Parathyroid adenoma (tissue), 2 donors: Measurements from ENCODE around the gene MBNL3.

Source experiments
- H2AFZ ChIP-seq: fragments of 300-600 bp; sonication (generic); one replicate; pipeline ENCODE4 v1.7.0; 2017; ENCODE audit warnings: antibody characterized with exemption, mild to moderate bottlenecking
- H3K27ac ChIP-seq: fragments of 300-600 bp; sonication (generic); one replicate; pipeline ENCODE4 v1.7.0; 2017
- H3K27me3 ChIP-seq: fragments of 300-600 bp; sonication (generic); one replicate; pipeline ENCODE4 v1.7.0; 2017; ENCODE audit warnings: low read length; ENCODE audit not compliant: control insufficient read depth, insufficient read depth
- H3K36me3 ChIP-seq: fragments of 300-600 bp; sonication (generic); one replicate; pipeline ENCODE4 v1.7.0; 2017; ENCODE audit warnings: low read length; ENCODE audit not compliant: control insufficient read depth, insufficient read depth
- H3K4me1 ChIP-seq: fragments of 300-600 bp; sonication (generic); one replicate; pipeline ENCODE4 v1.7.0; 2017; ENCODE audit warnings: control low read depth
- H3K4me2 ChIP-seq: fragments of 300-600 bp; sonication (generic); one replicate; pipeline ENCODE4 v1.7.0; 2017; ENCODE audit warnings: low read length
- H3K4me3 ChIP-seq: fragments of 300-600 bp; sonication (generic); one replicate; pipeline ENCODE4 v1.7.0; 2017; ENCODE audit warnings: low read depth, low read length
- H3K79me2 ChIP-seq: fragments of 300-600 bp; sonication (generic); one replicate; pipeline ENCODE4 v1.7.0; 2017; ENCODE audit warnings: control low read depth
- H3K9ac ChIP-seq: fragments of 300-600 bp; sonication (generic); one replicate; pipeline ENCODE4 v1.7.0; 2017; ENCODE audit warnings: mild to moderate bottlenecking
- H3K9me3 ChIP-seq: fragments of 300-600 bp; sonication (generic); one replicate; pipeline ENCODE4 v1.7.0; 2017; ENCODE audit warnings: low read length; ENCODE audit not compliant: control insufficient read depth
- TF ChIP-seq, protein P1 (sequence below): fragments of 300-600 bp; sonication (generic); IDR thresholded peaks from one replicate; pipeline ENCODE4 v1.7.0; 2017; ENCODE audit warnings: antibody characterized with exemption, mild to moderate bottlenecking
- donor health status: primary hyperparathyroidism.

The MBNL3 gene

DNA sequence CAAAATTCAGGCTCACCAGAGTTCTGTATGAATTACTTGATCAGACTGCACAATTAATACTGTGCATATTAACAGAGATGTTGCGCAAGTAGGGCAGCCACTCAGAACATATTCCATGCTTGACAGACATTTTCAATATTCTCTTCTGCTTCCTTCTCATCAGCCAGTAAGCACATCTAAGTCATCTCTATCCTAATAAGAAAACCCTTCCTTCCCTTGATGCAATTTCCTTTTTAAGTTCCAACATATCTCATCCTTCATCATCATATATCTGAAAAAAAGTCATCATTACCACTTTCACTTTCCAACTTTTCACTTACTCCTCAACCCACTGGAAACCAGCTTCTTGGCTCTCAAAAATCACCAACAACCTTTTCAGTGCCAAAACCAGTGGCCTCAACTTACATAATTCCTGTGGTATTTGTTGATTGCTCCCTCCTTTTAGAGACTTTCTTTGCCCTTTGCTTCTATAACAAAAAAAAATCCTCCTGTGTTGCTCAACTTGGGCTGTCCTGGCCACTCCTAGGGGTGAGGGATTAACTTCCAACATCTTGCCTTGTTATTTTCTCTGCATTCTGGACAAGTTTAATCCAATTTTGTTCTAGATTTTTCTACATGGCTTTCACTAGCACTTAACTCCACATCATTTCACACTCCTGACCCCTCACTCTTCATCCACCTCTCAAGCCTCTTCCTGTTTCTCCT is 14.1 kb downstream of the MBNL3 start:
- no peak overlapping the region for H3K27ac ChIP-seq
- TF ChIP-seq, protein P1, sequence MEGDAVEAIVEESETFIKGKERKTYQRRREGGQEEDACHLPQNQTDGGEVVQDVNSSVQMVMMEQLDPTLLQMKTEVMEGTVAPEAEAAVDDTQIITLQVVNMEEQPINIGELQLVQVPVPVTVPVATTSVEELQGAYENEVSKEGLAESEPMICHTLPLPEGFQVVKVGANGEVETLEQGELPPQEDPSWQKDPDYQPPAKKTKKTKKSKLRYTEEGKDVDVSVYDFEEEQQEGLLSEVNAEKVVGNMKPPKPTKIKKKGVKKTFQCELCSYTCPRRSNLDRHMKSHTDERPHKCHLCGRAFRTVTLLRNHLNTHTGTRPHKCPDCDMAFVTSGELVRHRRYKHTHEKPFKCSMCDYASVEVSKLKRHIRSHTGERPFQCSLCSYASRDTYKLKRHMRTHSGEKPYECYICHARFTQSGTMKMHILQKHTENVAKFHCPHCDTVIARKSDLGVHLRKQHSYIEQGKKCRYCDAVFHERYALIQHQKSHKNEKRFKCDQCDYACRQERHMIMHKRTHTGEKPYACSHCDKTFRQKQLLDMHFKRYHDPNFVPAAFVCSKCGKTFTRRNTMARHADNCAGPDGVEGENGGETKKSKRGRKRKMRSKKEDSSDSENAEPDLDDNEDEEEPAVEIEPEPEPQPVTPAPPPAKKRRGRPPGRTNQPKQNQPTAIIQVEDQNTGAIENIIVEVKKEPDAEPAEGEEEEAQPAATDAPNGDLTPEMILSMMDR = no peak
- H3K9me3 ChIP-seq = no peaks in the 10 kb centered on the region
- H3K27me3 ChIP-seq = no peaks in the 10 kb centered on the region
- H3K4me3 ChIP-seq = no peak overlapping the region
- no peaks in the 10 kb centered on the region for H3K36me3 ChIP-seq
- no peaks in the 10 kb centered on the region for H3K4me1 ChIP-seq
- H3K4me2 ChIP-seq = no peak overlapping the region
- H3K79me2 ChIP-seq = no peaks in the 10 kb centered on the region
- no peak overlapping the region for H3K9ac ChIP-seq
- H2AFZ ChIP-seq = no peak overlapping the region

DNA sequence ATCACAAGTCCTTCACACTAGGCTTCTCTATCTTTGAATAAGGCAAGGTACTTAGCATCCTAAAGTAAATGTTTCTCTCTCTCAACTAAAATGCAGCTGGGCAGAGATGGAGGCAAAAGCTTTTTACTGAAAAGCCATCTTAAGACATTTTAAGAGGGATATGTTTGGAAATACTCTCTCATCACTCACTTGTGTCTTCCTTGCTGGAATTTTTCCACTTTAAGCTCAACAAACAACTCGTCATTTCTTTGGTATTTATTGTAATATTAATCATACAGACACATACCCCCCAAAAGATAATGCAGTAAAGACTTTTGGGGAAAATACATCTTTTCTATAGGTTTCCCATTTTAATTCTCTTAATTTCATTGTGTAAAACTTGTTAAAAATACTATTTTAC is 16.4 kb downstream of the MBNL3 start:
- TF ChIP-seq, protein P1 = no peak
- H3K27me3 ChIP-seq = no peaks in the 10 kb centered on the region
- H3K4me3 ChIP-seq = no peak overlapping the region
- H3K79me2 ChIP-seq = no peaks in the 10 kb centered on the region
- no peaks in the 10 kb centered on the region for H3K4me1 ChIP-seq
- no peak overlapping the region for H3K4me2 ChIP-seq
- H2AFZ ChIP-seq = no peak overlapping the region
- H3K27ac ChIP-seq = no peak overlapping the region
- H3K9ac ChIP-seq = no peak overlapping the region
- no peaks in the 10 kb centered on the region for H3K9me3 ChIP-seq
- H3K36me3 ChIP-seq = no peaks in the 10 kb centered on the region

DNA sequence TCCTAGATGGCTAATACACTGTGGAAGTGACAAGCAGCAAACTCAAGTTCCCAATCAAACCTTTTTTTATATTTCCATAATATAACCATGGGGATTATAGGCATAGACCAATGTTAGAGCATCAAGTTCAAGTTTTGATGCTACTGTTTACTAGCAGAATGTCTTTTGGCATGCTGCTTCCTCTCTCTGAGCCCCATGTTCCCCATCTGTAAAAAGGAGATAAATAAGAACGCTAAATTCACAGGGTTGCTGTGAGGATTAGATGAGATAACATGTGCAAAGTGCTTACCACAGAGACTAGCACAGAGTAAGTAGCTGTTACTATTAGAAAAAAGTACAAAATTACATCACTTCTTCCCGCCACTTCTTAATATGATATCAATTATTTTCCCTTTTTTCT is 18.0 kb downstream of the MBNL3 start:
- no peak overlapping the region for H3K27ac ChIP-seq

DNA sequence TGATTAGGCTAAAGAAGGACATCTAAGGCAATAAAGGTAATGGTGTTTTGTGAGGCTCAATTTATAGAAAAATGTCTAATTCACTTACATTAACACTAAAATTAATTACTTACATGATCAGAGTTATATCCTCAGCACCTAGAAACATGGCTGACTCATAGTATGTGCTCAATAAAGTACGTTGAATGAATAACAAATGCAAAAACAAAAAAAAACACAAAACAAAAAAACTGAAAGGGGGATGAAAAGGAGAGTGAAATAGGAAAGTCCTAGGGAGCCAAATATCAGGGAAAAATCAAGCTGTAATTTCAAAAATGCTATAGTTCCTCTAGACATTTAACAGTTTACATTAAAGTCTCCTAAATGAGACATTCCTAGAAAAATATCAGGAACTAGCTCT is 18.7 kb downstream of the MBNL3 start:
- Histone ChIP-seq H3K36me3 (no peaks in the 10 kb centered on the region), H3K27me3 (no peaks in the 10 kb centered on the region), H3K27ac (no peak overlapping the region), H3K79me2 (no peaks in the 10 kb centered on the region), H3K4me3 (no peak overlapping the region), H3K4me1 (no peaks in the 10 kb centered on the region), H3K9me3 (no peaks in the 10 kb centered on the region), H2AFZ (no peak overlapping the region), H3K9ac (no peak overlapping the region), H3K4me2 (no peak overlapping the region)
- TF ChIP-seq, protein P1 = no peak

More for the DNA sequence above, 18.0 kb downstream of the MBNL3 start:
- Histone ChIP-seq H3K4me1 (no peaks in the 10 kb centered on the region), H3K9ac (no peak overlapping the region), H3K4me3 (no peak overlapping the region), H3K79me2 (no peaks in the 10 kb centered on the region), H3K9me3 (no peaks in the 10 kb centered on the region), H3K4me2 (no peak overlapping the region), H3K36me3 (no peaks in the 10 kb centered on the region), H2AFZ (no peak overlapping the region), H3K27me3 (no peaks in the 10 kb centered on the region)
- TF ChIP-seq, protein P1 = no peak

DNA sequence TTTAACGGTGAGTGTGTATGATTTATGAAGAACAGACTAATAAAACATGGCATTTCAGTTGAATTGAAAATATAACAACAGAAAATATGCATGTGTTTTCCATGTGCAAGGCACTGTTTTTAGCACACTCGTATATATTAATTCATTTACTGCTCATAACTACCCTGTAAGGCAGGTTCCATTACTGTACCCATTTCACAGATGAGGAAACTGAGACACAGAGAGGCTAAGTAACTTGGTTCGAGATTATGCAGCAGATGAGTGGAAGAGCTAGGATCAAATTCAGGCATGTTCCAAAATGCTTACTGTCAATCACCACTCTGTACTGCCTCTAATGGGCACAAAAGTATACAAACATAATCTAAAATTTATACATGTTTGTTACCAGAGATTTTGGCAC is 20.4 kb downstream of the MBNL3 start:
- H3K27me3 ChIP-seq = no peaks in the 10 kb centered on the region
- no peaks in the 10 kb centered on the region for H3K4me1 ChIP-seq
- H3K4me2 ChIP-seq = no peak overlapping the region
- no peaks in the 10 kb centered on the region for H3K79me2 ChIP-seq
- no peak overlapping the region for H3K9ac ChIP-seq
- H3K4me3 ChIP-seq = no peak overlapping the region
- TF ChIP-seq, protein P1 = no peak
- no peaks in the 10 kb centered on the region for H3K9me3 ChIP-seq
- no peaks in the 10 kb centered on the region for H3K36me3 ChIP-seq
- H3K27ac ChIP-seq = no peak overlapping the region
- H2AFZ ChIP-seq = no peak overlapping the region
